ENCODE results near the gene MEAK7.

GRCh38 chr16:84532291-84532724, 27.8 kb upstream of the MEAK7 start:
- TF ChIP-seq CTCF (conservative IDR thresholded peaks at IDR 0.05; ENCODE audit: low read depth, low read length): no peak
- TF ChIP-seq EZH2 (IDR thresholded peaks at IDR 0.05; ENCODE audit: low read length, unreplicated experiment): no peak
- TF ChIP-seq EZH2phosphoT487 (IDR thresholded peaks at IDR 0.05; ENCODE audit: borderline replicate concordance, low read length): no peak
